Jurkat, Clone E6-1 (cell line): ENCODE data around the gene CHAT. TPM values are rescaled to one million over a fixed set of nuclear protein-coding genes. Genes with fewer than 3 reads are reported as not detected.

ENCODE experiments used
- DNase-seq: peaks from one replicate; pipeline ENCODE4 v3.0.0-alpha.2; 2011; ENCODE audit warnings: low read depth, low spot score
- H3K4me3 ChIP-seq: 2 replicates; pipeline ENCODE4 v1.5.1; 2011; ENCODE audit warnings: mild to moderate bottlenecking, low read length, control low read depth, moderate library complexity
- polyA plus RNA-seq: library from polyadenylated mRNA; unstranded; fragments of >200 nt; gene quantifications from one replicate; pipeline ENCODE4 v1.2.1, GENCODE V29; 2012; ENCODE audit warnings: missing spikeins; ENCODE audit not compliant: insufficient read length, insufficient read depth

Gene CHAT
- 2.0 TPM for polyA plus RNA-seq

DNA sequence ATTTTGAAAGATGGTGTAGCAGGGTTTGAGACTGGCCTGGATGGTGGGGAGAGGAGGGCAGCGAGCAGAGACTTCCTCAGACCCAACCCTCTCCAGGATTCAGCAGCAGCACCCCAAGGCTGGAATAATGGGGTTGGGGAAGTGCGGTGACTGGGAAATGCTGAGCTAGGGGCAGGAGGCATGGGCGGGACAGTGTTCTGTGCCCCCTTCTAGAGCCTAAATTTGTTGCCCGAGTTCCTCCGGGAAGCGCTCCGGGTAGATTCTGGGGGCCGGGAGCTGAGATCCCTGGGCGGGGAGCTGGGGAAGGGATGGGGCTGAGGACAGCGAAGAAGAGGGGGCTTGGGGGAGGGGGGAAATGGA, at the start of gene CHAT:
CHAT (plus strand) TSS at position 156 of the 360 bp plus-strand sequence; CDS start at position 309, 153 bp downstream.
- peak within 1 kb of the TSS; percentile 49 for H3K4me3 ChIP-seq
- no peak for DNase-seq

DNA sequence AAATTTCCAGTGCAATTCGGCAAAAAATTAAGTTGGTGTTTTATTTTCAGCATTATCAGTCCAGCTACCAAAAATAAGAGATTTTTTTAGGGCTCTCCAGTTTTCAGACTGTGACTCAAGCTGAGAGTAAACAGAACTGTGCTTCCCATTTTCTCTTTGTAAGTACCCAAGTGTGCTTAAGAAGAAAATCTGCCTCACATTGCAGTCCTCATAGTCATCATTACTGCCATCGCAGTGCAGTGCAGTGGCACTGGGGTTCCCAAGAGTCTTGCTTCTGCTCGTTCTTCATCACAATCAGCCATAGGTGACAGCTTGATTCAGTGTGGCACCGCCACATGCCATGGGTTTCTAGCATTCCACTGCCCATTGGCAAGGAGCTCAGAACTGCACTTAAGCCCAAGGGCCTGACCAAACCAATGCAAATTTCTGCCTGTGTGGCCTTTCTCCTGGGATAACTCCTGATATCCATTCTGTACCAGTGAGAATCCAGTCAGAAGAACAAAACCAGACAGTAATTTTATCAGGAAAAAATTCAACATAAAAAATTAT, 49.3 kb upstream of the CHAT start:
- no peak for DNase-seq
- H3K4me3 ChIP-seq: no peak overlapping the region

- DNase-seq: no peak
- H3K4me3 ChIP-seq: no peak overlapping the region
These were observed 46.0 kb upstream of the CHAT start for GRCh38 chr10:49567810-49568209.

DNA sequence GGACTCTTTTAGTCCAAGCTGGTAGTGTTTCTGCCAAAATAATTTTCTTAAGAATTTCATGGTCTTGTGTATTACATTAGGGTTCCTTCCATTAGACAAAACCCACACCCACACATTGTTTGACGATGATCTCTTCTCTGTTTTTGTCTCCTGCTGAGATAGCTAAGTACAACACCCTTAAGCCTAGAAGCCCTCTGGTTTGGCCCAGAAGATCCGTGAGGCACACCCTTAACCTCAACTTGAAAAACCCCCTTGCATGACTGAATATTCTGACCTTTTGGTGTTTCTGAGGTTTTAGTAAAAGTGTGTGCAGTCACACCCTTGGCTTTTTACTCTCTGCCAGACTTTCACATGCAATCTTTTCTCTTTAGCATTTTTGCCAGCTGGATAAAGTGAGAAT, 45.6 kb upstream of the CHAT start:
- H3K4me3 ChIP-seq: no peak overlapping the region
- no peak for DNase-seq

DNA sequence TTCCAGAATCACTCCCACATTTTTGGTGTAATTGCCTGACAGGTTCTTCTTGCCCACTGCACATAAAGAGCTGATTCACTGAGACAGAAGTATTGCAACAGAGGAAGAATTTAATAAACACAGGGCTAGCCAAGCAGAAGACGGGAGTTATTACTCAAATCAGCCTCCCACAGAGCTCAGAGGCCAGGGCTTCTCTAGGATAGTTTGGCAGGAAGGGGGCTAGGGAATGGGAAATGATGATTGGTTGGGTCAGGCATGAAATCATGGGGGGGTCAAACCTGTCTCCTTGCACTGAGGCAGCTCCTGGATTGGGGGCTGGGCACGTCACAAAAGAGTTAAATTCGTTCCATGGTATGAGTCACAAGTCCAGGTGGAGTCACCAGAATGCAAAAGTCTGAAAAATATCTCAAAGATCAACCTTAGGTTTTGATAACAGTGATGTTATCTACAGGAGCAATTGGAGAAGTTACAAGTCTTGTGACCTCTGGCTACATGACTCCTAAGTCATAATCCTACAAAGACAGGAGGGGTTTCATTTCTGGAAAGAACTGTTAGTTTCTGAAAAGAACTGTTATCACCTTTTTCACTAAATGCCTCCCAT, 44.7 kb upstream of the CHAT start:
- no peak for DNase-seq
- H3K4me3 ChIP-seq: no peak overlapping the region

- no peak overlapping the region for H3K4me3 ChIP-seq
- no peak for DNase-seq
These were observed 42.4 kb upstream of the CHAT start for GRCh38 chr10:49571388-49571787.

DNA sequence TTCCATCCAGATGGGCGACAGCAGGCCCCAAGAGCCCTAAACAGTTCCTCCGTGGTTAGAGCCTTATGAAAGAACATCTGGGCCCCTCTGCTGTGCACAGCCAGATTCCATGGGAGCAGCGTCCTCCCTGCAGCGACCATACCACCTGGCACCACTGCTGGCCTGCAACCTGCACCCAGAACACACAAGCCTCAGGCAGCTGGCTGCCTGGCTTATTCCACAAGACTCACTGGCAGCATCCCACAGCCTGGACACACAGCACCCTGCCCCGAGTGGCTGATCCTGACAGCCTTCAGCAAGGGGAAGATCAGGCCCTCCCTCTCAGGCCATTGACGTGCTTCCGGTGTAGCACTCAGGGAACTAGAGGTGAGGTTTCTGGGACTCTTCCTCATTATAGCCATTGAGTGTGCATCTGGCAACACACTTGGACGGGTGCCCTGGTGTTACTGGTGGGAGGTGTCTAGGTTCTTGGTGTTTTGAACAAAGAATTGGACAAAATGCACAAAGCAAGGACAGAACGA, 41.2 kb upstream of the CHAT start:
- H3K4me3 ChIP-seq: no peak overlapping the region
- DNase-seq: no peak

GRCh38 chr10:49575489-49576072, 38.3 kb upstream of the CHAT start:
- no peak for DNase-seq
- H3K4me3 ChIP-seq: no peak overlapping the region

DNA sequence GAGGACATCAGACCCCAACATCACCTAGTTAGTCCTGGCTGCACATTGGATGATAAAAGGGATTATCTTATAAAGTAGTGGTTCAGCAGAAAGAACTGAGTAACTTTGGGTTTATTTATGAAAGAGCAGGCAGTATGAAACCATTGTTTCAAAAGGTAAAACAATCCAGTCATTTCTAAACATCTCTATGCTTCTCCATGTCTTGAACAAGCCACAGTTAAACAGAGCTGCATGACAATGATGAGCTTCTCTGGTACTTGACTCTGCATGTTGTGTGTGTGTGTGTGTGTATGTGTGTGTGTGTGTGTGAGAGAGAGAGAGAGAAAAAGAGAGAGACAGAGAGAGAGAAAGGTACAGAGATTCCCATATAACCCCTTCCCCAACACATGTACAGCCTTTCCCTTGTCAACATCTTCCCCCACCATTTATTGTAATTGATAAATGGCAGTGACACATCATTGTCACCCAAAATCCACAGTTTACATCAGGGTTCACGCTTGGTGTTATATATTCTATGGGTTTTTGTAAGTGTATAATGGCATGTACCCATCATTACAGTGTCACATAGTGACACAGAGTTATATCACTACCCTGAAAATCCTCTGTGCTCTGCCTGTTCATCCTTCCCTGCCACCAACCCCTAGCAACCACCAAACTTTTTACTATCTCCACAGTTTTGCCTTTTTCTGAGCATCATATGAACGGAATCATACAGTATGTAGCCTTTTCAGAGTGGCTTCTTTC, 36.5 kb upstream of the CHAT start:
- no peak overlapping the region for H3K4me3 ChIP-seq
- DNase-seq: no peak

DNA sequence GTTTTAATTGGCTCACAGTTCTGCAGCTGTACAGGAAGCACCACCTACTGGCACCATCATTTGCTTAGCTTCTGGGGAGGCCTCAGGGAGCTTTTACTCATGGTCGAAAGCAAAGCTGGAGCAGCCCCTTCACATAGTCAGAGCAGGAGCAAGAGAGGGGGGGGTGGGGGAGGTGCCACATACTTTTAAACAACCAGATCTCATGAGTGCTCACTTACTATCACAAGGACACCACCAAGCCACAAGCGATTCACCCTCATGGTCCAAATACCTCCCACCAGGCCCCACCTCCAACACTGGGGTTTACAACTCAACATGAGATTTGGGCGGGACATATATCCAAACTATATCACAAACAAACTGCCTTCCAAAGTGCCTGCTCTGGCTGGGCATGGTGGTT, 35.4 kb upstream of the CHAT start:
- no peak overlapping the region for H3K4me3 ChIP-seq
- DNase-seq: no peak

GRCh38 chr10:49579621-49580020, 34.2 kb upstream of the CHAT start:
- DNase-seq: no peak
- no peak overlapping the region for H3K4me3 ChIP-seq

DNA sequence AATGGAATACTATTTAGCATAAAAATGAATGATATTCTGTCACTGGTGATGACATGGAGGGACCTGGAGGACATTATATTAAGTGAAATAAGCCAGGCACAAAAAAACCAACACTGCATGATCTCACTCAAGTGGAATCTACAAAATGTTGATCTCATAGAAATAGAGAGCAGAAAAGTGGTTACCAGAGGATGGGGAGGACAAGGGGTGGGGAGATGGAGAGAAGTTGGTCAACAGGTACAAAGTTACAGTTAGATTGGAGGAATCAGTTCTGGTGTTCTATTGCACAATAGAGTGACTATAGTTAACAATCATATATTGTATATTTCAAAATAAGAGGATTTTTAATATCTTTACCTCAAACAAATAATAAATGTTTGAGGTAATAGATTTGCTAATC, 28.4 kb upstream of the CHAT start:
- H3K4me3 ChIP-seq: no peak overlapping the region
- DNase-seq: no peak

GRCh38 chr10:49587981-49588380, 25.9 kb upstream of the CHAT start:
- no peak for DNase-seq
- H3K4me3 ChIP-seq: no peak overlapping the region

- H3K4me3 ChIP-seq: no peak overlapping the region
- DNase-seq: peak; percentile 37
These were observed 20.9 kb upstream of the CHAT start for GRCh38 chr10:49592726-49593563.

DNA sequence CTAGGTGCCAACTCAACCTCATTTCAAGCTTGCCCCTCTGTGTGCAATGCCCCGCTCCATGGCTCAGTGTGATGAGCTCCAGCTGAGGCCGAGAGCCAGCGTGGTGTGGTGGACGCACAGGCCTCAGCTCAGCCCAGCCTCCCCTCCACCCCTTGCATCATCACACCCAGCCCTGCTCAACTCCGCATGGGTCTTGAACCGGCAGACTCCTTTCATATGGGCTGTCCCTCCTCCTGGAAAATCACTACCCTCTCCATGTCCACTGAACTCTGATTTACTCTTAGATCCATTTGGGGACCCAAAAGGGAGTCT, 20.3 kb upstream of the CHAT start:
- no peak overlapping the region for H3K4me3 ChIP-seq
- no peak for DNase-seq

GRCh38 chr10:49593998-49594397, 19.8 kb upstream of the CHAT start:
- DNase-seq: no peak
- H3K4me3 ChIP-seq: no peak overlapping the region

DNA sequence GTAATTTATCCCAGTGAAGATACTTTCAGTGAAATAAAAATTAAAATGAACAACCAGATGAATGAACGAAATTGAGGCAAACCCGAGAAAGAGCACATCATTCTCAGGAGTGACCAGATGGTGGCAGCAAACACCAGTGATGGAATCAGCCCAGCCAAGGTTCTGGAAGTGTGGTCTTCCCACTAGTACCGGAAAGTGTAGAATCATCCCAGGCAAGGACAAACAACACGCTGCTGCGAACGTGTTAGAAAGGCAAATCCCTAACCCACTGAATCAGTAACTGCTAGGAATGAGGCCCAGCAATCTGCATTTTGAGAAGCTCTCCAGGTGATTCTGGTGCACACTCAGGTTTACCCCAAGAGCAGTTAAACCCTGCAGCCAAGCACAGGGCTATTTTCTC, 19.2 kb upstream of the CHAT start:
- DNase-seq: peak; percentile 19
- H3K4me3 ChIP-seq: no peak overlapping the region

DNA sequence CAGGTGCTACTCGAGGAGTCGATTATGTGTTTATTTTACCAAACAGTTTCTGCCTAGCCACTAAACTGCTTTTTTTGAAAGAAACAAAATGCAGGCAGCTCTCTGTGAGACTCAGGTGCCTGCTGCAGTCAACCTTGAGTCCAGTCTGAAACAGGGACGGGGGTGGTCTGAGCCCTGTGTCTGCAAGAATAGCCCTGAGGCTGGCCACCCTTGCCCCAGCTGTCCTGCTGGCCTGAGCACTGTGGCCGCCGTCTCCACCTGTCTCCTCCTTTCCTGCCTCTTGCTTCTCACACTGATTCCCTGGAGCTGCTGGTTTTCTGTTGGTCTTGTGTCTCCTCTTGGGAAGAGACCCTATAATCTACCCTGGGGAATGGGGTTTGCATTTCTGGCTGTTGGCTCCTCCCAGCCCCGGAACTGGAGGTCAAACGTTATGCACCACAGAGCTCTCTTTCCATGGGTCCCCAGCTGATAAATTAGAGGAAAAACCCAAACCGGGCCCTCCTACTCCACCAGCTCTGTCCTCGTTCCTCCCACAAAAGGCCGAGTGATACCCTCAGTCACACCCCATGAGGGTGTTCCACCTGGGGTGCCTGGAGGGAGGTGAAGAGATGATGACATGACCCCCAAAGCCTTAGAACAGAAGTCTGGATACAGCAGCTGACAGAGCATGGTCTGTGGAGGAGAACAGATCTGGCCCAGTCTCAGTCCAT, 18.7 kb upstream of the CHAT start:
- no peak for DNase-seq
- H3K4me3 ChIP-seq: no peak overlapping the region
